Stimulated activated CD8-positive, alpha-beta memory T cell treated with anti-CD3 and anti-CD28 coated beads, Interleukin-15, amount 100 ng/mL, for 4 hours (primary cell): ENCODE data around the gene TMEM38B.
"Not testable (repeated sequence)": the region's sequence is repeated elsewhere in the genome, so short reads cannot be mapped to it uniquely, and the experiment has no call there.

Source experiments
- DNase-seq, 2 donors: peaks; one replicate each; pipeline ENCODE4 v3.0.0-alpha.2; 2020; ENCODE audit warnings: low read depth in 2 of 2

Gene TMEM38B

DNA sequence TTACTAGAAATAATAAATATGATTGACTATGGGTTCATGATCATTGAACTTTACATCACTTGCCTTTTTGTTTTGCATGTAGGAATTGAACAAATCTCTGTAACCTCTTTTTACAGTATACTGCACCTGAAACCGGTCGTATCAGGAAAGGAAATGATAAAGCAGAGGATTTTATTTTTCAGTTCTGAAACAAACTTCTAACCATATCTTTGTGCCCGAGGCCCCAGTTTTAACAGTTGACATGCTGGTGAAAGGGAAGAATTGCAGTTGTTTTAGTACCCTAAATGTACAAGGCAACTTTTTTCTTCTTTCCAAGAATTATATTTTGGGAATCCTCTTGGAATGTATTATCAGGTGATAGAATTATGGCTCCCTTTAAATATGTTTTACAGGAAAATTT, 27.8 kb downstream of the TMEM38B start:
- no peak for DNase-seq

DNA sequence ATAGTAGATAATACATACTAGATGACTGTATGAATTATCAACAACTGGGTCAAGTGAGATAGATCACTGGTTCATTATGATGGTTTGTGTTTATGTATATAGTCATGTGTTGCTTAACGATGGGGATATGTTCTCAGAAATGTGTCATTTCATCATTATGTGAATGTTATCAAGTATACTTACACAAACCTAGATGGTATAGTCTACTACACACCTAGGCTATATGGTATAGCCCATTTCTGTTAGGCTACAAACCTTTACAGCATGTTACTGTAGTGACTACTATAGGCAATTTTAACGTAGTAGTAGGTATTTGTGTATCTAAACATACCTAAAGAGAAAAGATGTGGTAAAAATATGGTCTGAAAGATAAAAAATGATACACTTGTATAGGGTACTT, 31.0 kb downstream of the TMEM38B start:
- DNase-seq: no peak

DNA sequence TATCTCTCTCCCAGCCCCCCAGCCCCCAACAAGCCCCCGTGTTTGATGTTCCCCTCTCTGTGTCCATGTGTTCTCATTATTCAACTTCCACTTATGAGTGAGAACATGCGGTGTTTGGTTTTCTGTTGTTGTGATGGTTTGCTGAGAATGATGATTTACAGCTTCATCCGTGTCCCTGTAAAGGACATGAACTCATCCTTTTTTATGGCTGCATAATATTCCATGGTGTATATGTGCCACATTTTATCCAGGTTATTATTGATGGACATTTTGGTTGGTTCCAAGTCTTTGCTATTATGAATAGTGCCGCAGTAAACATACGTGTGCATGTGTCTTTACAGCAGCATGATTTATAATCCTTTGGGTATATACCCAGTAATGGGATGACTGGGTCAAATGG, 33.9 kb downstream of the TMEM38B start:
- not testable (repeated sequence) for DNase-seq

DNA sequence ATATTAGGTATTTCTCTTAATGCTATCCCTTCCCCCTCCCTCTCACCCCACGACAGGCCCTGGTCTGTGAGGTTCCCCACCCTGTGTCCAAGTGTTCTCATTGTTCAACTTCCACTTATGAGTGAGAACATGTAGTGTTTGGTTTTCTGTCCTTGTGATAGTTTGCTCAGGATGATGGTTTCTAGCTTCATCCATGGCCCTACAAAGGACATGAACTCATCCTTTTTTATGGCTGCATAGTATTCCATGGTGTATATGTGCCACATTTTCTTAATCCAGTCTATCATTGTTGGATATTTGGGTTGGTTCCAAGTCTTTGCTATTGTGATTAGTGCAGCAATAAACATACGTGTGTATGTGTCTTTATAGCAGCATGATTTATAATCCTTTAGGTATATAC, 37.1 kb downstream of the TMEM38B start:
- not testable (repeated sequence) for DNase-seq

DNA sequence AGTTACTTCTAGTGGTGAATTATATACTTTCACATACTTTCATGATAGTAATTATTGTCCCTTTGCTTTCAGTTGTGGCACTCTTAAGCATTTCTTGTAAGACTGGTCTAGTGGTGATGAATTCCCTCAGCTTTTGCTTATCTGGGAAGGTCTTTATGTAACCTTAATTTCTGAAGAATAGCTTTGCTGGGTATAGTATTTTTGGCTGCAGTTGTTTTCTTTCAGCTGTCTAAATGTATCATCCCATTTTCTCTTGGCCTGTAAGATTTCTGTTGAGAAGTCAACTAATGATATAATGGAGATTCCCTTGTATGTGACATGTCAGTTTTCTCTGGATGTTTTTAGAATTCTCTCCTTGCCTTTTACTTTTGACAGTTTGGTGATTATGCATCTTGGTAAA, 41.0 kb downstream of the TMEM38B start:
- no peak for DNase-seq

DNA sequence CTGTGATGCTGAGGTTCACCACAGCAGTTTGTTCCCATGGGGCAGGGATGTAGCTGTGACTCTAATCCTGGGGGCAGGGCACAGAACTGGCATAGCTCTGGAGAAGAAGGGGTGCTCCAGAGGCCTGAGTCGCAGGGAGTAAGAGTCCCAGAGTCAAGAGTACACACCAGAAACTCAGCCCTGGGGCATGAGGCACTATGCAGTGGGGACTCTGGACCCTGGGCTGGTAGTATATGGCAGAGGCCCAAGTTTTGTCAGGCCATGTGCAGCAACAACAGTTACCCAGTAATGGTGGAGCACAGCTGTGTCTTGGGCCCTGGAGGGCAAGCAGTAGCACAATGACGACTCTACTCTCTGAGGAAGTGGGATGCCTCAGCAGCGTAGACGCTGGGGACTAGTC, 42.9 kb downstream of the TMEM38B start:
- no peak for DNase-seq

DNA sequence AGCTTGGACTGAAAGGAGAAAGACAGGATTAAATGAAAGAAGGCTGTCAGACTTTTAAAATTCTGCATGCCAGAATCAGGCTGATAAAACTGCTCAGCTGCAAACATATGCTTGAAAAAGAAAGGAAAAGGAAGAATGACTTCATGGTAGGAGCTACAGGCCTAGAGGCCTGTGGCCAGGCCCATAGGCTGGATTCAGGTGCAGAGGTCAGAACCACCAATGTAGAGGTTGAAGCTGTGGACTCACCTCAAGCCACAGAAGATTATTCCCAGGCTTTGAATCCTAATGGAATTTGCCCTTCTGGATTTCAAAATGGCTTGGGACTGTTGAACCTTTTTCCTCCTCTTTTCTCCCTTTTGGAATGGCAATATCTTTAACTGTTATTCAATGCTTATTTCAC, 47.7 kb downstream of the TMEM38B start:
- DNase-seq: no peak

DNA sequence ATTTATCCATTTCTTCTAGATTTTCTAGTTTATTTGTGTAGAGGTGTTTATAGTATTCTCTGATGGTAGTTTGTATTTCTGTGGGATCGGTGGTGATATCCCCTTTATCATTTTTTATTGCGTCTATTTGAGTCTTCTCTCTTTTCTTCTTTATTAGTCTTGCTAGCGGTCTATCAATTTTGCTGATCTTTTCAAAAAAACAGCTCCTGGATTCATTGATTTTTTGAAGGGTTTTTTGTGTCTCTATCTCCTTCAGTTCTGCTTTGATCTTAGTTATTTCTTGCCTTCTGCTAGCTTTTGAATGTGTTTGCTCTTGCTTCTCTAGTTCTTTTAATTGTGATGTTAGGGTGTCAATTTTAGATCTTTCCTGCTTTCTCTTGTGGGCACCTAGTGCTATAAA, 53.0 kb downstream of the TMEM38B start:
- DNase-seq: not testable (repeated sequence)

DNA sequence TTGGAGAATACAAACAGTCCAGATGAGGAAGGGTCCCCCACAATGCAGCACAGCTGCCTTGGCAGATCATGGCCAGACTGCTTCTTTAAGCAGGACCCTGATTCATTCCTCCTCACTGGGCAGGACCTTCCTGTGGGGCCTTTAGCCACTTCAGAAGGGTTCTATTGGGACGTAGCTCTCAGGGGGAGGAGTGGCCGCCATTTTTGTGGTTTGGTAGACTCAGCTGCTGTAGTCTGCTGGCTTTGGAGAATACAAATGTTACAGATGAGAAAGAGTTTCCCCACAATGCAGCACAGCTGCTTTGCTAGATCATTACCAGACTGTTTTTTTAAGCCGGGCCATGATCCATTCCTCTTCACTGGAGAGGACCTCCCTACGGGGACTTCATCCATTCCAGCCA, 57.4 kb downstream of the TMEM38B start:
- DNase-seq: no peak

DNA sequence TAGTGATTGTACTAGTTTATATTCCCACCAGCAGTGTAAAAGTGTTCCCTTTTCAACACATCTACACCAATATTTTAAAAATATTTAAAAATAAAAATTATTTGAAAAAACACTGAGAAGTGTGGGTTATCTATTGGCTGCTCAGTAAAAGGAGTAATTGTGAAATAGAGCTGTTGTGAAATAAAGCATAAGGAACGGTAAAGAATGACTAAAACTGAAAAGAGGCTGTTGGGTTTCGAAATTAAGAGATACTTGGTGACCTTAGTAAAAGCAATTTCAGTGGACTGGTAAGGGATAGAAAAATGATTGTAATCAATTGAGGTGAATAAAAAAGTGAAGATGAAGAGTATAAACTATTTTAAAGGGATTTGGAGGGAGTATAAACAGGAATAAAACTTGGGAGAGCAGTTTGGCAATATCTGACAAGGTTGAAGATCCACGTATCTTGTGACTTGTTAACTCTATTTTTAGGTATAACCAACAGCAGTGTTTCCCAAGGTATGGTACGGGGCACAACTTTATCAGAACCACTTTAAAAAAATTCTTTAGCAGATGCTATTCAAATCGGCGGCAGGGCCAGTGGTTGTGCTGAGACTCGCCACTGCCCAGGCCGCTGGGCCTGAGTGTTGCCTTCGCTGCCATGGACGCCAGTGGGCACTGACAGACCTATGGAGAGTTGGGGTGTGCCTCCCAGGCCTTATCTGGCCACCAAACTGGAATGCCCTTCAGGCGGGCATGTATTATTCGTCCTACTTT, 63.3 kb downstream of the TMEM38B start:
- no peak for DNase-seq

DNA sequence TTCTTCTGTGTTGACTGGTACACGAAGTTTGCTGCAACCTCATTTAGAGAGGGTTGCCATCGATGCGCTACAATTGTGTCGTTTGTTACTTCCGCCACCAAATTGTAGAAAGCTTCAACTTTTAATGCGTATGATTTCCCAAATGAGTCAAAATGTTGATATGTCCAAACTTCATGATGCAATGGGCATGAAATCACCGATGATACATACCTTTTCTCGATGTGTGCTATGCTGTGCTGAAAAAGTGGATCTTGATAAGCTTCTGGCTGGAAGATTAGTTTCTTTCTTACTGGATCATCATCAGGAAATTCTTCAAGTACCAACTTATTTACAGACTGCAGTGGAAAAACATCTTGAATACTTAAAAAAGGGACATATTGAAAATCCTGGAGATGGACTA, 65.7 kb downstream of the TMEM38B start:
- DNase-seq: no peak

DNA sequence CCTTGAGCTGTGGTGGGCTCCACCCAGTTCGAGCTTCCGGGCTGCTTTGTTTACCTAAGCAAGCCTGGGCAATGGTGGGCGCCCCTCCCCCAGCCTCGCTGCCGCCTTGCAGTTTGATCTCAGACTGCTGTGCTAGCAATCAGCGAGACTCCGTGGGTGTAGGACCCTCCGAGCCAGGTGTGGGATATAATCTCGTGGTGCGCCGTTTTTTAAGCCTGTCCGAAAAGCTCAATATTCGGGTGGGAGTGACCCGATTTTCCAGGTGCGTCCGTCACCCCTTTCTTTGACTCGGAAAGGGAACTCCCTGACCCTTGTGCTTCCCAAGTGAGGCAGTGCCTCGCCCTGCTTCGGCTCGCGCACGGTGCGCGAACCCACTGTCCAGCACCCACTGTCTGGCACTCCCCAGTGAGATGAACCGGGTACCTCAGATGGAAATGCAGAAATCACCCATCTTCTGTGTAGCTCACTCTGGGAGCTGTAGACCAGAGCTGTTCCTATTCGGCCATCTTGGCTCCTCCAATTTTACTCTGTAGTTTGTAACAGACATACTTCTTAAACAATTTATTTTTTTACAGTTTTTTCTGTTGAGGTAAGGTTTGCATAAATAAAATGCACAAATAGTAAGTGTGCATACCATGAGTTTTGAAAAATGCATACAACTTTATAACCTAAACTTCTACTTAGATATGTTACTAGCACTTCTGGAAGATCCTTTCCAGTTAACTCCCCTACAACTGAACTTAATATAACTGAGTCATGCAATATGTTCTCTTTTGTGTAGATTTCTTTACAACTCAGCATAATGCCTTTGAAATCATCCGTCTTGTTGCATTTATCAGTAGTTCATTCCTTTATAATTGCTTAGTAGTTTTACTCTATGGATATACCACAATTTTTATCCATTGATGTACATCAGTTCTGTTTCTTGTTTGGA, 88.5 kb downstream of the TMEM38B start:
- not testable (repeated sequence) for DNase-seq

DNA sequence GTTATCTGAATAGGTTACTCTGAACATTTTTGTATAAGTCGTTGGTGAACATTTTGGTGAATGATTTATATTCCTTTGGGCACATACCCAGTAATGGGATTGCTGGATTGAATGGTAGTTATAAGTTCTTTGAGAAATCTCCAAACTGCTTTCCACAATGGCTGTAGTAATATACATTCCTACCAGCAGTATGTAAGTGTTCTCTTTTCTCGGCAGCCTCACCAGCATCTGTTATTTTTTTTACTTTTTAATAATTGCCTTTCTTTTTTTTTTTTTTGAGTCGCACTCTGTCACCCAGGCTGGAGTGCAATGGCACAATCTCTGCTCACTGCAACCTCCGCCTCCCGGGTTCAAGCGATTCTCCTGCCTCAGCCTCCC, 89.1 kb downstream of the TMEM38B start:
- not testable (repeated sequence) for DNase-seq

DNA sequence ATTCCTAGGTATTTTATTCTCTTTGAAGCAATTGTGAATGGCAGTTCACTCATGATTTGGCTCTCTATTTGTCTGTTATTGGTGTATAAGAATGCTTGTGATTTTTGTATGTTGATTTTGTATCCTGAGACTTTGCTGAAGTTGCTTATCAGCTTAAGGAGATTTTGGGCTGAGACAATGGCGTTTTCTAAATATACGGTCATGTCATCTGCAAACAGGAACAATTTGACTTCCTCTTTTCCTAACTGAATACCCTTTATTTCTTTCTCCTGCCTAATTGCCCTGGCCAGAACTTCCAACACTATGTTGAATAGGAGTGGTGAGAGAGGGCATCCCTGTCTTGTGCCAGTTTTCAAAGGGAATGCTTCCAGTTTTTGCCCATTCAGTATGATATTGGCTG, 92.5 kb downstream of the TMEM38B start:
- not testable (repeated sequence) for DNase-seq

DNA sequence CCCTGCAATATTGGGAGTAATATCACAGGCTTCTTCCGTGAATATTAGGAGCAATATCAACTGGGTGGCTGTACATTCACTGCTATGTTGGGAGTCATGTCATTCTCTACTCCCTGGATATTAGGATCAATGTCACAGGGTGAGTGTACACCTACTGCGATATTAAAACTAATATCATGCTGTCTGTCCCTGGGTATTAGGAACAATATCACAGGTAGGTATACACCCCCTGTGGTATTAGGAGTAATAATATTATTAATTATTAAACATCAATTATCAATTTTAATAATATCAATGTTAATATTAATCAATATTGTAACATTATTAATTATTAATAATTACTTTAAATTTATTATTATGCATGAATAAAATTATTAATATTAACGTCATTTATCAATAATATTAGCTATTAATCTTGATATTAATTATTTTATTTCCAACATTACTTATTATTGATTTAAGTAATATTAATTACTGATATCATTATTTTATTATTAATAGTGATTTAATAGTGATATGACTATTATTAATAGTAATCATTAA, 121.9 kb downstream of the TMEM38B start:
- no peak for DNase-seq

DNA sequence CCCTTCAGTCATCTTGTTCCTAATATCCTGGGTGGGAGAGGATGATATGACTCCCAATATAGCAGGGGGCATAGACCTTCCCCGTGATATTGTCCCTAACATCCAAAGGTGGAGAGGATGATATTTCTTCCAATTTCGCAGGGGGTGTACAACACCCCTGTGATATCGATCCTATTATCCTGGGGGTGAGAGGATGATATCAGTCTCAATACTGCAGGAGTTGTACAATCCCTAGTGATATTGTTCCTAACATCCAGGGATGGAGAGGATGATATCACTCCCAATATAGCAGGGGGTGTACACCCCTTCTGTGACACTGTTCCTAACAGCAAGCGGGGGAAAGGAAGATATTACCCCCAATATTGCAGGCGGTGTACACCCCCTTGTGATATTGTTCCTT, 122.6 kb downstream of the TMEM38B start:
- no peak for DNase-seq

DNA sequence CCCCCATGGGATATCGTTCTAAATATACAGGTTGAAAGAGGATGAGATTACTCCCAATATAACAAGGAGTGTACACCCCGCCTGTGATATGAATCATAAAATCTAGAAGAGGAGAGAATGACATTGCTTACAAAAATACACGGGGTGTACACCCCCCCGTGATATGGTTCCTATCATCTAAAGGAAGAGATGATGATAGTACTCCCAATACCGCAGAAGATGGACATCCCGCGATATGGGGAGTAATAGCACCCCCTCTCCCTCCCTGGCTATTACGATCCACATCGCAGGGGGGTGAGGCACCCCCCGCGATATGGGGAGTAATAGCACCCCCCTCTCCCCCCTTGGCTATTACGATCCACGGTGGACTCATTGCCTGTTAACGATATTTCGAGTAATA, 124.6 kb downstream of the TMEM38B start:
- DNase-seq: no peak

DNA sequence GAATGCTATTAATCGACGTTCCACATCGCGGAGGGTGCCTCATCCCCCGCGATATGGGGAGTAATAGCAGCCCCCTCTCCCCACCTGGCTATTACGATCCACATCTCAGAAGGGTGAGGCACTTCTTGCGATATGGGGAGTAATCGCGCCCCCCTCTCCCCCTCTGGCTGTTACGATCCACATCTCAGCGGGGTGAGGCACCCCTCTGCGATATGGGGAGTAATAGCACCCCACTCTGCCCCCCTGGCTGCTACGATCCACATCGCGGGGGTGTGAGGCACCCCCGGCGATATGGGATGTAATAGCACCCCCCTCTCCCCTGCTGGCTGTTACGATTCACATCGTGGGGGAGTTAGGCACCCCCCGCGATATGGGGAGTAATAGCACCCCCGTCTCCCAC, 128.5 kb downstream of the TMEM38B start:
- DNase-seq: no peak
